ENCODE data around the gene B4GALNT3.

- TF ChIP-seq POLR2AphosphoS5 (IDR thresholded peaks at IDR 0.05; ENCODE audit: low read depth) (no peak), CTCF (conservative IDR thresholded peaks at IDR 0.05; ENCODE audit: low read depth in 2 of 2) (no peak), EZH2 (IDR thresholded peaks at IDR 0.05; ENCODE audit: low read depth, unreplicated experiment) (no peak), JUNB (IDR thresholded peaks at IDR 0.05; ENCODE audit: unreplicated experiment) (no peak)
Observed at GRCh38 chr12:573232-573631, 113.5 kb downstream of the B4GALNT3 start.
